Left ventricle myocardium superior (tissue), 1 donor: ENCODE measurements around the gene SPINK4. TPM values are rescaled to one million over a fixed set of nuclear protein-coding genes. Genes with fewer than 3 reads are reported as not detected.
A peak's percentile ranks its signal among the peaks of the same experiment; 100 is the strongest.

ENCODE experiments used
- ATAC-seq: fragments of 200-7000 bp; cut with Tn5 transposase; one replicate; pipeline ENCODE4 v1.9.1; 2020; ENCODE audit warnings: mild to moderate bottlenecking, moderate library complexity
- DNase-seq: peaks from one replicate; pipeline ENCODE4 v3.0.0-alpha.2; 2020
- intact Hi-C: fragments of 100-400 bp; cut with micrococcal nuclease; formaldehyde crosslinking; loops from one replicate; pipeline ENCODE4 v1.11.0; 2022
- total RNA-seq: library from RNA; stranded (reverse); fragmentation: NEBNext Ultra II Directional; extraction: Animal tissue kit (Norgen Biotek cat#: 25700); gene quantifications from one replicate; pipeline ENCODE4 v1.2.1, GENCODE V29; 2021
- donor health status: DM: no; HTN: yes; CAD: no; lungs with severe emphysema.

The SPINK4 gene
- total RNA-seq, 1 donor from 2014 or later, result not detected

- intact Hi-C loops, result no loop called here
- ATAC-seq (no peak), DNase-seq (no peak)
Measured at GRCh38 chr9:33288235-33288634, 48.3 kb downstream of the SPINK4 start.

- no peak for ATAC-seq
- intact Hi-C loops, result no loop called here
- DNase-seq, result peak; percentile 33
Measured at GRCh38 chr9:33288828-33289483, 49.0 kb downstream of the SPINK4 start.

GRCh38 chr9:33289496-33289895 is 49.5 kb downstream of the SPINK4 start:
- intact Hi-C loops, result no loop called here
- DNase-seq (no peak), ATAC-seq (peak; percentile 10)

- DNase-seq (no peak), ATAC-seq (peak; percentile 64)
- intact Hi-C loops, result no loop called here
Measured at GRCh38 chr9:33289936-33290246, 49.9 kb downstream of the SPINK4 start.

GRCh38 chr9:33290247-33291030 is 50.5 kb downstream of the SPINK4 start, which contains the start of gene NFX1:
Gene NFX1, plus strand, starts transcription at chr9:33290516. Its CDS starts 57 bp downstream, at chr9:33290573.
- DNase-seq (peak; percentile 99), ATAC-seq (peak; percentile 93)
- intact Hi-C loops, result no loop called here

- DNase-seq (no peak), ATAC-seq (no peak)
- intact Hi-C loops, result no loop called here
Measured at GRCh38 chr9:33291031-33291397, 51.0 kb downstream of the SPINK4 start.

GRCh38 chr9:33291901-33292300 is 51.9 kb downstream of the SPINK4 start:
- intact Hi-C loops, result no loop called here
- ATAC-seq (no peak), DNase-seq (no peak)

- no peak for DNase-seq
- intact Hi-C loops, result no loop called here
- no peak for ATAC-seq
Measured at GRCh38 chr9:33293782-33294181, 53.8 kb downstream of the SPINK4 start.

- intact Hi-C loops, result no loop called here
- ATAC-seq, result no peak
Measured at GRCh38 chr9:33294670-33295432, 54.9 kb downstream of the SPINK4 start.

GRCh38 chr9:33295571-33295970 is 55.6 kb downstream of the SPINK4 start:
- intact Hi-C loops, result no loop called here
- ATAC-seq (no peak), DNase-seq (no peak)

More at GRCh38 chr9:33294670-33295432, 54.9 kb downstream of the SPINK4 start:
- DNase-seq, result no peak

GRCh38 chr9:33297432-33297831 is 57.5 kb downstream of the SPINK4 start:
- ATAC-seq, result peak; percentile 56
- no peak for DNase-seq
- intact Hi-C loops, result no loop called here

Other genes starting within 250 kb of the SPINK4 start
- gene APTX, start 238.5 kb upstream of the SPINK4 start, total RNA-seq, result 12.0 TPM
- 90.9 TPM for gene DNAJA1, start 214.9 kb upstream of the SPINK4 start, total RNA-seq
- 16.3 TPM for gene SMU1, start 163.5 kb upstream of the SPINK4 start, total RNA-seq
- gene B4GALT1, start 72.8 kb upstream of the SPINK4 start, total RNA-seq, result 42.5 TPM
- gene BAG1, start 24.5 kb downstream of the SPINK4 start, total RNA-seq, result 161 TPM
- gene CHMP5, start 24.9 kb downstream of the SPINK4 start, total RNA-seq, result 49.4 TPM
- gene NFX1, start 50.3 kb downstream of the SPINK4 start, total RNA-seq, result 31.6 TPM
- 173 TPM for gene AQP7, start 162.4 kb downstream of the SPINK4 start, total RNA-seq
- 14.8 TPM for gene AQP3, start 207.4 kb downstream of the SPINK4 start, total RNA-seq
- 12.7 TPM for gene NOL6, start 233.8 kb downstream of the SPINK4 start, total RNA-seq